Type B pancreatic cell (in vitro differentiated cells): ENCODE measurements around the gene OR5B17. TPM values are rescaled to one million over a fixed set of nuclear protein-coding genes. Genes with fewer than 3 reads are reported as not detected.
"Not testable (repeated sequence)": the region's sequence is repeated elsewhere in the genome, so short reads cannot be mapped to it uniquely, and the experiment has no call there.

Experiments used
- DNase-seq: peaks from one replicate; pipeline ENCODE4 v3.0.0; 2021; ENCODE audit warnings: mixed read lengths; ENCODE audit not compliant: unreplicated experiment; ENCODE audit errors: extremely low spot score
- H3K27ac Mint-ChIP-seq: 2 replicates; pipeline ENCODE4 v1.8.0; 2021; ENCODE audit warnings: mild to moderate bottlenecking, mixed read lengths
- H3K27me3 Mint-ChIP-seq: 2 replicates; pipeline ENCODE4 v1.8.0; 2021; ENCODE audit warnings: mixed read lengths
- H3K36me3 Mint-ChIP-seq: 2 replicates; pipeline ENCODE4 v1.8.0; 2021; ENCODE audit warnings: mixed read lengths
- H3K4me1 Mint-ChIP-seq: one replicate; pipeline ENCODE4 v1.8.0; 2021; ENCODE audit warnings: mixed read lengths; ENCODE audit not compliant: unreplicated experiment
- H3K4me3 Mint-ChIP-seq: 2 replicates; pipeline ENCODE4 v1.8.0; 2021; ENCODE audit warnings: mild to moderate bottlenecking, mixed read lengths
- H3K9me3 Mint-ChIP-seq: 2 replicates; pipeline ENCODE4 v1.8.0; 2021; ENCODE audit warnings: mixed read lengths
- long read RNA-seq: library from polyadenylated mRNA; unstranded; transcript quantifications from one replicate; pipeline ENCODE4 v2.0.0, GENCODE V29; 2020
- total RNA-seq: library from RNA; stranded (reverse); gene quantifications from 2 replicates; pipeline ENCODE4 v1.2.1, GENCODE V29; 2021; ENCODE audit warnings: low replicate concordance
- TF ChIP-seq, protein P1 (sequence below): fragments of 200-600 bp; sonication (generic); conservative IDR thresholded peaks from 2 replicates; pipeline ENCODE4 v1.5.0; 2021; ENCODE audit warnings: antibody characterized with exemption, mild to moderate bottlenecking

OR5B17 gene
- not detected in 2 replicates for total RNA-seq
- long read RNA-seq, result 0 reads

DNA sequence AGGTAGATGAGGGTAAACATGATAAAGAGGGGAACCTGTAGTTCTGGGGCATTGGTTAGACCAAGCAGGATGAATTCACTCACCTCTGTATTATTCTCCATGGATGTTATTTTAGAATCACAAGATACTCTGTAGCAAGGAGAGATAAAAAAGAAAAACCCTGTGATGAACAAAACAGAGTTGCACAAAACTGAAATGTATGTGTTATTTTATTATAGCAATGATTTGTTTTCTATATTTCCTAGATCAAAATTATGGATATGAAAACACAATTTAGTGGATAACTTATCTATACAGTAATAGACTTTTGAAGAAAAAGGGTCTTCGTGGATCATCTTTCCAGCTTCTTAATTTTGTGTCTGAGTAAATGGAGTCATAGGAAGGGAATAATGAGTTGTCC lies at the start of gene OR5B17:
Gene OR5B17 (minus strand): TSS at position 101 of the 400 bp plus-strand sequence. CDS start 0 bp downstream, at position 101.
- Mint-ChIP-seq H3K27me3 (no peaks in the 10 kb centered on the region), H3K4me1 (no peaks in the 10 kb centered on the region), H3K4me3 (no peak within 1 kb of the TSS), H3K27ac (no peak within 1 kb of the TSS), H3K9me3 (no peaks in the 10 kb centered on the region), H3K36me3 (no peaks in the 10 kb centered on the region)
- DNase-seq, result no peak
- TF ChIP-seq, protein P1, sequence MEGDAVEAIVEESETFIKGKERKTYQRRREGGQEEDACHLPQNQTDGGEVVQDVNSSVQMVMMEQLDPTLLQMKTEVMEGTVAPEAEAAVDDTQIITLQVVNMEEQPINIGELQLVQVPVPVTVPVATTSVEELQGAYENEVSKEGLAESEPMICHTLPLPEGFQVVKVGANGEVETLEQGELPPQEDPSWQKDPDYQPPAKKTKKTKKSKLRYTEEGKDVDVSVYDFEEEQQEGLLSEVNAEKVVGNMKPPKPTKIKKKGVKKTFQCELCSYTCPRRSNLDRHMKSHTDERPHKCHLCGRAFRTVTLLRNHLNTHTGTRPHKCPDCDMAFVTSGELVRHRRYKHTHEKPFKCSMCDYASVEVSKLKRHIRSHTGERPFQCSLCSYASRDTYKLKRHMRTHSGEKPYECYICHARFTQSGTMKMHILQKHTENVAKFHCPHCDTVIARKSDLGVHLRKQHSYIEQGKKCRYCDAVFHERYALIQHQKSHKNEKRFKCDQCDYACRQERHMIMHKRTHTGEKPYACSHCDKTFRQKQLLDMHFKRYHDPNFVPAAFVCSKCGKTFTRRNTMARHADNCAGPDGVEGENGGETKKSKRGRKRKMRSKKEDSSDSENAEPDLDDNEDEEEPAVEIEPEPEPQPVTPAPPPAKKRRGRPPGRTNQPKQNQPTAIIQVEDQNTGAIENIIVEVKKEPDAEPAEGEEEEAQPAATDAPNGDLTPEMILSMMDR, result no peak

DNA sequence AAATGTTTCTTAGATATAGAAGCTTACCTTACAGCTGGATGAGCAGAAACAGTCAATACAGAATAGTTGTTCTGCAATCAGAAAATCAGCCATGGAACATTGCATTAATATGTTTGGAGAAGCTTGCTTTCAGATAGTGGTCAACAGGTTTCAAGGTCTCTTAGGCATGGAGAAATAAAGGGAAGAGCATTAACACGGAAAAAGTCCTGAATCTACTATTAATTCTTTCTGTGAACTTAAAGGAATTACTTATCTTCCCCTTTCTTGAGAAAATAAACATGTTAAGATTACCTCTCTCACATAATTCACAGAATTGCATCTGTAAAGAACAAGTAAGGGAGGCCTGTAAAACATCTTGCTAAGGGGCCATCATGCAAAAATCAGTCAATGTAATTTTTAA lies 47.9 kb upstream of the OR5B17 start, which contains the start of gene OR5B3:
Gene OR5B3 (minus strand): TSS at position 101 of the 400 bp plus-strand sequence. CDS start 3,465 bp downstream, outside the sequence.
- Mint-ChIP-seq H3K27ac (no peak within 1 kb of the TSS), H3K9me3 (no peaks in the 10 kb centered on the region), H3K4me3 (no peak within 1 kb of the TSS), H3K36me3 (no peaks in the 10 kb centered on the region), H3K27me3 (no peaks in the 10 kb centered on the region), H3K4me1 (no peaks in the 10 kb centered on the region)
- TF ChIP-seq, protein P1, result no peak
- DNase-seq, result no peak

DNA sequence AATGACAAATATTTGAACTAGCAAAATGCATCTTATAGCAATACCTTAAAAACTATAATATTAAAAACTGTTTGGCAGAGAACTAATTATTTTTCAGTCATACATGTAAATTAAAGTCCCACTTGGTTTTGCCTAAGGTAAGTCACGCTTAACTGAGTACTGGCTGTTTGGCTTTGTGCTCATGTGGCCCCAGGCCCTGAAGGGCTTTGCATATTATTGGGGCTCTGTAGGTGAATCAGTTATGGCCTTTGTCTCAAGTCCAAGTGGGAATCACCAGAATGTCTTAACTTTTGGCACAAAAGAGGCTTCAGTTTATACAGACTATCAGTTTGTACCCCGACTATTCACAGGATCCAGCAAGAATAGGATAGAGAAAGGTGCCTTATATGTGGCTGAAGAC lies 40.8 kb upstream of the OR5B17 start:
- not testable (repeated sequence) for DNase-seq, H3K27me3 Mint-ChIP-seq, H3K9me3 Mint-ChIP-seq, H3K4me1 Mint-ChIP-seq, H3K4me3 Mint-ChIP-seq, H3K27ac Mint-ChIP-seq, H3K36me3 Mint-ChIP-seq

DNA sequence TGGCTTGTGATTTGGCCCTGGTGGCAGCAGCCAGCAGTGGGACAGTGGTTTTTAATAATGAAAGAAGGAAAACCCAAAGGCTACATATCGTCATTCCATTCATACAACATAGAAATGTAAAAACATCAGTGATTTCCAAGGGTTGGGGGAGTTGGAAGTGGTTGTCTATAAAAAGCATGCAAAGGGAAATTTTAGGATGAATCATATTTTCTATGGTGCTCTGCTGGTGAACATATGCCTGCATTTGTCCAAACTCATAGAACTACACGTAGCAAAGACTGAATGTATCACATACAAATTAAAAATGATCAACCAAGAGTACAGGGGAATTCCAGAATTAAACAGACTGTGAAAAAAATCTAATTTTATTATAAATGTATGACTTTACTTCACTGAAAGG lies 36.7 kb upstream of the OR5B17 start:
- no peak for DNase-seq
- Mint-ChIP-seq H3K27me3 (no peaks in the 10 kb centered on the region), H3K27ac (no peak overlapping the region), H3K36me3 (no peaks in the 10 kb centered on the region), H3K9me3 (no peaks in the 10 kb centered on the region), H3K4me1 (no peaks in the 10 kb centered on the region), H3K4me3 (no peak overlapping the region)
- TF ChIP-seq, protein P1, result no peak

DNA sequence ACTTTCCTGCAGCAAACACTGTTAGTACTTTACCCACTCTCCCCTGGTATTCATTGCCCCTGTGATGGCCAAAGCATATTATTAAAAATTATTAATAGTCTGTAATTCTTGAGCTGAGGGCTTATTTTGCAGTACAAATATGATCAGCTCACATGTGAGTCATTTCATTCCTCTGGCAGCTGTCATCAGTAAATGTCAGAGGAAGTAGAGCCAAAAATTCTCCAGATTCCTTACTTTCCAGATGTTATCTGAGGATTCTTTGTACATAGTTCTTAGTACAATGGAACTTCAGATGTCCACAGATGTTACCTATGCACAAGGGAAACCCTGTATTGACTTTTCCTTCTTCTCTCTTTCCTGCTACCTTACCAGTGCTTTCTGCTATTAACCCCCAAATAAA lies 35.3 kb upstream of the OR5B17 start:
- TF ChIP-seq, protein P1, result no peak
- Mint-ChIP-seq H3K27ac (no peak overlapping the region), H3K9me3 (no peaks in the 10 kb centered on the region), H3K36me3 (no peaks in the 10 kb centered on the region), H3K4me3 (no peak overlapping the region), H3K27me3 (no peaks in the 10 kb centered on the region), H3K4me1 (no peaks in the 10 kb centered on the region)
- DNase-seq, result no peak

DNA sequence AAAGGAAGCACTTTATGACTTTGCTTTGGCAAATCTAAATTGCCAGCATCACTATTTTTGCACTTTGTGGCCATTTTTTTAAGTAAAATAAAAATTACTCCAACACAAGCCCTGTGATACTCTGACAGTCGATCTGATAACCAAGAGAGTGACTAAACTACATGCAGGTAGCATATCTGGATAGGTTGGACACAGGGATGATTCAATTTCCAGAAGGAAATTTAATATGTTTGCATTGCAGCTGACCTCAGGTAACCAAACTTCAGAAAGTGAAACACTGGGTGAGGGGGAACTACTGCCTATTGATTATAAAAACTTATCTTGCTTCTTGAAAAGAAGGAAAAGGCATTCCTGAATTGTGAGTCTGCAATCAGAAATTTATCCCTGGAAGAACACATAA lies 33.9 kb upstream of the OR5B17 start:
- H3K4me1 Mint-ChIP-seq, result no peaks in the 10 kb centered on the region
- H3K36me3 Mint-ChIP-seq, result no peaks in the 10 kb centered on the region
- H3K27me3 Mint-ChIP-seq, result no peaks in the 10 kb centered on the region
- DNase-seq, result no peak
- H3K4me3 Mint-ChIP-seq, result no peak overlapping the region
- TF ChIP-seq, protein P1, result no peak
- H3K9me3 Mint-ChIP-seq, result no peaks in the 10 kb centered on the region
- H3K27ac Mint-ChIP-seq, result no peak overlapping the region
